Activated gamma-delta T cell treated with Interleukin-2 at 50 U/mL for 16 hours (primary cell): ENCODE measurements around the gene MTSS2.

Experiments used
- DNase-seq: peaks from one replicate; pipeline ENCODE4 v3.0.0-alpha.2; 2020

The MTSS2 gene

GRCh38 chr16:70698901-70699300, 13.0 kb upstream of the MTSS2 start:
- no peak for DNase-seq

DNA sequence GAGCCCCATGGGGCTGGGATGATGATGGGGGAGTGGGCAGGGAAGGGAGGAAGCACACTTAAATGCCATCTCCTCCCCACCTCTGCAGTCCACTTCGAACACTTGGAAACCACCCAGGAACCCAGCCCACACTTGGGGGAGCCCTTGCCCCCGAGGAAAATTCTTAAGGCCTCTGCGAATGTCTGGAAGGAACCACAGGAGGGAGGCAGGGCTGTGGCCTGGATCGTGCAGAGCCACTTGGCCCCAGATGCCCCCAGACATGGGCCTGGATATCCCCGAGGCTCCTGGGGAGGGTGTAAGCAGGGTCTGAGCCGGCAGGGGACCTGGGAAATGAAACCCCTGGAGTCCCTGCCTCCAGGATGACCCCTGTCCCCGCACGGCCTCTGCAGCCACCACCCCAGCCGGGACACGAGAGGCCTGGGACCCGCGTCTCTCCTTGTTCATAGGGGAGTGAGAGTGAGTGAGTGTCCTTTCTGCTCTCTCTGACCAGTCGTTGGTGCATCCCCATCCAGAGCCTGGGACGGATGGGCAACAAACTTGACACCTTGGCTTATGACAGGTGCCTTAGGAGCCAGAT, 11.8 kb upstream of the MTSS2 start:
- no peak for DNase-seq

- no peak for DNase-seq
These were observed 11.2 kb upstream of the MTSS2 start for GRCh38 chr16:70696952-70697593.

- no peak for DNase-seq
These were observed 10.5 kb upstream of the MTSS2 start for GRCh38 chr16:70696355-70696754.

GRCh38 chr16:70695331-70696070, 9.6 kb upstream of the MTSS2 start:
- DNase-seq = no peak

- no peak for DNase-seq
These were observed 9.0 kb upstream of the MTSS2 start for GRCh38 chr16:70694868-70695218.

DNA sequence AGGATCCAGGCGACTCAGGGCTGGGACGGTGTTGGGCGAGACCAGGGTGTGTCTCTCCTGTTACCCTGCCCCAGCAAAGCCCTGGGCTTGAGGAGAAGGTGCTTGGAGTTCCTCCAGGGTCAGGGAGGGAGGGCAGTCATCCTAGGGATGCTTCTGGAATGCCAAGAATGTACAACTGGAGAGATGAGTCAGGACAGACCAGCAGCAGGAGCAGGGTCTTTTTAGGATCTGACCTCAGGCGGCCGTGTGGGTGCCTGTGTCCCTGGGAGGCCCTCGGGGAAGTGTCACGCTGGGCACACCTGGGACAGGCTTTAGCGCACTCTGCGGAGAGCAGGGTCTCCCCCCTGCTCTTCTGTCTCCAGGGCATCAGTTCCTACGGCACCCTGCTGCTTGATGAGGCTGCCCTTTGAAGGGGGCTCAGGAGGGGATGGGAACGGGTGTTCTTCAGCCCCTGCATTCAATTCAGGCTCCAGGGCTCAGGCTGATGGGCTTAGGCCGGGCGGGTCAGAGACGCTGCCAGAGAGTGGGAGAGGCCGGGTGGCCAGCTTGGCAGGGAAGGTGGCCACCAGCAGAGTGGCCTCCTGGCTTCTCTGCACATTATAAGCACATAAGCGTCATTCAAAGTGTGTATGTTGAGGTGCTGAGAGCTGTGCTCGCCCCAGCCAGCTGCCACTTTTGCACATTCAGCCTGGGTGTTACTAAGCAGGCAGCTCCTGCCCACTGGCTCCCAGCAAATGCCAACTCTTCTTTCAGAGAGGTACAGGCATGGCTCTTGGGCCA, 8.4 kb upstream of the MTSS2 start:
- DNase-seq = no peak

DNA sequence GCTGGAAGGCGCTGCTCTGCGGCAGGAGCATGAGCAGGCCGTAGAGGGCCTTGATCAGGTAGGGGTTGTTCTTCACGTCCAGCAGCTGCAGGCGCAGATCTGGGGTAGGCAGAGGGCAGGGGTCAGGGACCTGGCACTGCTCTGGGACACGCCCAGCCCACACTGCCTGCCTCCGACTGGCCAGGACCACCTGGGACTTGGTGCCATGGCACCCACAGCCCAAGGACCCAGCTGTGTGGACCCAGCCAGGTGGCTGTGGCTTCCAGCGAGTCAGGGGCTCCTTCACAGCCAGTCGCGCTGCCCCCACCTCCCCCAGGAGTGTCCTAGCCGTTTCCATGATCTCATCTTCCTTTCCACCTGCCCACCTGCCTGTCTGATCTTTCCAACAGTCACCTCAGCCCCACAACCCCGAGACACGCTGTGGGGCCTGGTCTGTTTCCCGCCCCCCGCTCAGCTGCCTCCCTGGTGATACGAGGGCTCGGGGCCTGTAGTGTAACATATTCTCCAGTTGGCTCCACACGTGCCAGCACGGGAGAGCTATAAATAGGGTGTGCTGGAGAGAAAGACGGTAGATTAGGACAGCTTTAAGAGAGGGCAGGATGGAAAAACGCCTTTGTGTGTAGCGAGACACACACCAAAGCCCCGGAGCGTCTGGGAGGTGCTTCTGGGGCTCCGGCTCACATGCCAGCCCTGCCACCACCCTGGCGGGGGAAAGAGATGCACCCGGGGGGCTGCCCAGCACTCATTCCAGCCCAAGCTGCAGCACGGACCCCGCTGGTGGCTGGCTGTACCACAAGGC, 7.2 kb upstream of the MTSS2 start:
- no peak for DNase-seq

GRCh38 chr16:70692130-70692872, 6.4 kb upstream of the MTSS2 start:
- DNase-seq = no peak

GRCh38 chr16:70691223-70692129, 5.6 kb upstream of the MTSS2 start:
- no peak for DNase-seq

DNA sequence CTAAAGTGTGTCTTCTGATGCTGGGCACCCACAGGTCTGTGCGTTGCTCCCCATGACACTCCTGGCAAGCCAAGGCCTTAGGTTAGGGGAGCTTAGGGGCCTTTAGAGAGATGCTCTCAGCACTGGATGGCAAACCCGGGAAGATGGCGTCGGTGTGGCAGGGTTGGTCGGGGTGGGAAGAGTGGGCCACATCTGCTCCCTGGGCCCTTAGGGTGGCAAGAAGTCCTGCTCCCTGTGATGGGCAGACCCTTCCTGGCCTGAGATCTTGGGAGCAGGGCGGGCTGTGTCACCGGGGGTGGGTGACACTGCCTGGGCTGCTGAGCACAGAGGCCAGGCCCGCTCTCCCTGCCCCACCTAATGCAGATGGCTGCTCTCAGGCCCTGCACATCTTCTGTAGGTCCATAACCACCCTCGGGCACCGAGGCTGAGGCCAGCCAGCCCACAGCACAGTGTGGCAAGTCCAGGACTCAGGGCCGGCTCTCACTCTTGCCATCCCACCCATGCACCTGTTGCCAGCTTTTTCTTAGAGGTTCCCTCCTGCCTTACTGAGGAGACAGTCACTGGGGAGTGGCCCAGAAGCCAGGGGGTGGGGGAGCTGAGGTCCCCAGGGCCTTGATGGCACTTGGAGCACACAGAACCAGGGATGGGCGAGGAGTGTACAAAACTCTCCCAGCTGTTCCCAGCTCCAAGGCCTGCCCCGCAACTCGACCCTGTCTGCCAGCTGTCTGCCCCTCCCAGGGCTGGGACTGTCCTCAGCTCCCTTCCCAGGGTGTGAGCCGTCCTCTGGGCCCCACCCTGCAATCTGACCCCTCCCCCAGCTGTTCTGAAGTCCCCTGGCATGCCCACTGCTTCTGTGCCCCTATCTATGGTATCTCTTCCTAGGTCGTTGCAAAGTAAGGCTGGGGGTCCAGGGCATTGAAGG, 4.4 kb upstream of the MTSS2 start:
- DNase-seq = no peak

DNA sequence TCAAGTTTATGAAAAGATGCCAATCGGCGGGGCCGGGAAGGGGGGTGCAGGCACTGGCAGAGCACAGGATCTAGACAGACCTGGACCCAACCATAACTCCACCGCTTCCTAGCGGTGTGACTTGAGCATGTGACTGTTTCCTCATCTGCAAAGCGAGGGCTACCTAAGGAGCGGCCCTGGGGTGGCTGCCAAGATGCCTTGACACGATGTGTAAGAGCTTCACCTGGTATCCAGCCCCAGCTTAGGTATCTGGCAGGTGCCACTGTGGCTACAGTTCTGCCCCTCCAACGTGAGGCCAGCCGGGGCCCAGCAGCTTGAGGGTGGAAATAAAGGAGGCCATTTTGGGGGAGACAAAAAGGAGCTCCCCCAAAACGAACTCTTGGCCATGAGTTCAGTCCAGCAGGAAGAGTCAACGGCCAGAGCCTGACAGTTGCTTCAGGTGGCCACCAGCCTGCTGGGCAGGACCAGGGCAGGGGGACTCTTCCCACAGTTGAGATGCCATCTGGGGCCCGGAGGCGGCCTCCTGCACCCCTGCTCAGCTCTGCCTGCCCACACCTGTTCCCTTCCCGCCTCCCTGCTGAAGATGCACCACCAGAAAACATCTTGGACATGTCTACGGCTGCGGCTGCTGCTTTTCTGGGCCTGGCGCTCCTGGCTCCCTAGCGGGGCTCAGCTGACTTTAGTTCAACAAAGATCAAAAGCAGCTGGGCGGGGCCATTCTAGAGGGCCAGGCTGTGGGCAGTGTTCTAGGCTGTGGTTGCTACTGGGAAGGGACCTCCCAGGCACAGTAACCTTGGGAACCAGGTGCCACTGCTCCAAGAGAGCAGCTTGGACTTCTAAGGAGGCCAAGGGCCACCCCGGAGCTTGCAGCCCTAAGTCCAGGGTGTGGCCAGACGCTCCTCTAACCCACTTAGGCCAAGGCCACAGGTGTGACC, 3.4 kb upstream of the MTSS2 start:
- no peak for DNase-seq

DNA sequence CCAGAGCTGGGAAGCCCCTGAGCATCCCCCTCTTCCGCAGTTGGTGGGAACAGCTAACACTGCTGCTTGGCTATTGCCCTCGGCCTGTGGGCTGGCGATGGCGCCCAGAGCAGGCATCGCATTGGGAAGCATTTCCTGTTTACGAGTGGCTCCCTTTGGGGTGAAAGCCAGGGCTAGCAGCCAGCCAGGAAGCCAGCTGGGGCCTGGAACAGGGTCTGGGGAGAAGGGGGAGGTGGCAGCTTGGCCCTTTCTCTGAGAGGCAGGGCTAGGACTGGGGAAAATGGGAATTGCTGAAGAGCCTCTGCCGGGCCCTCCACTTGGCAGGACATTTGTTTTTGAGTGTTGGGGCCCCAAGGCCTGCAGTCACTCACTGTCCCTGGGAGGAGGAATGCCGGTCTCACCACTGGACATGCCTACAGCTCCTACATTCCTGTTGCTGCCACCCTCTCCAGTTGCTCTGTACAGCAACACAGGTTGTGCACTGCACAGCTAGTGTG, 2.4 kb upstream of the MTSS2 start:
- DNase-seq = no peak

GRCh38 chr16:70687671-70688245, 1.9 kb upstream of the MTSS2 start:
- no peak for DNase-seq

DNA sequence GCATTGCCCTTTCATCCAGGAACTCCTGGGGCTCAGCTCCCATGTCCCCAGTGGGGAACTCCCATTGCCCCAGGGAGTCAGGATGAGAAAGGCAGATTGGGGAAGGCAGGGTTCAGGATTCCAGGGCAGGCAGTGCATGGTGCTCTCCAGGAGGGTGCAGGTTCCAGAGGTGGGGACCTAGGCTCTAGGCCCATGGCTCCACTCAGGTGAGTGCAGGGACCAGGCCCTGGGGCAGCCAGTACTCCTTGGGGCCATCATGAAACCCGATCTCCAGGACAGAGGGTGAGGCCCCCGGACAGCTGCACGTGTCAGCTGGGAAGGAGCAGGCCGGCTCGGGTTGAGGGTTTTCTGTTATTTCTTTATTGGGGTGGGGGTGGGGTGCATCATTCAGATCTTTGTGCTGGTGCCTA, 1.3 kb upstream of the MTSS2 start:
- no peak for DNase-seq

DNA sequence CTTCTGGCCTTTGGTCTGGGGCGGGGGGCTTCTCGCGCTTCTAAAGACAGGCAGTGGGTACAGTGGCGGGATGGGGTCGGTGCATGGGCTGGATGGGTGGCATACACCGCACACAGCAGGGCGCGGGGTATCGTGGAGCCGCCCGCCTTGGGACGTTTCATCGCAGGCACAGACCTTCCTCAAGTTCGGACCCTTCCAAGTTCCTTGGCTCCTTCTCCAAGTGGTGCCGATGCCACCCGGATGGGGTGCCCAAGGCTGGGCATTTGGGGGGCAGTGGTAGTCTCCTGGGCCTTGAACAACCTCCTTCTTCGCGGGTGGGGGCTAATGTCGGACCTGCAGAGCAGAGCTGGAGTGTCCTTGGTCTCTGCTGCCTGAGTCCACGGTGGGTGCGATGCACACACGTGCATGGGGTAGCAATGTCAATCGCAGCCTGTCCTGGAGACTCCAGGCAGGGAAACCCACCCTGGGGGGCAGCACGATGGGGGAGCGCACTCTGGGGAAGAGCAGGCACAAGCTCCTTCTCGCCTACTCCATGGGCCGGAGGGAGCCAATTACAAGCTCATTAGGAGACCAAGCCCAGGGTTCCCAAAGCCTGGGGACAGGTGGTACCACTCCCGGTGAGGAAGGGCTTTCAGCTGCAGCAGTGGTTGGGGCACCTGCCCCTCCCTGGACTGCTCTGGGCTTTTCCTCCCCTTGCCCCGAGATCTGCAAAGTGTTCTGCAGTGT, 686 bp upstream of the MTSS2 start:
- DNase-seq = no peak
